GM06990 (cell line): Measurements from ENCODE around the gene NFATC3.

Experiments used
- DNase-seq: peaks from one replicate; pipeline ENCODE4 v3.0.0-alpha.2; 2011; ENCODE audit not compliant: insufficient read length; ENCODE audit errors: extremely low read depth
- H3K27me3 ChIP-seq: replicated peaks from 2 replicates; pipeline ENCODE4 v1.6.0; 2011; ENCODE audit warnings: low read length; ENCODE audit not compliant: control insufficient read depth, insufficient read depth
- H3K36me3 ChIP-seq: 2 replicates; pipeline ENCODE4 v1.5.1; 2011; ENCODE audit warnings: low read length; ENCODE audit not compliant: control insufficient read depth, insufficient read depth
- H3K4me3 ChIP-seq: replicated peaks from 2 replicates; pipeline ENCODE4 v1.5.1; 2011; ENCODE audit warnings: low read depth, mild to moderate bottlenecking, control low read depth, low read length
- TF ChIP-seq, protein P1 (sequence below): IDR thresholded peaks from 2 replicates; pipeline ENCODE4 v1.5.1; 2011; ENCODE audit warnings: low read length, control low read depth, mild to moderate bottlenecking, inconsistent platforms; ENCODE audit not compliant: insufficient read depth, poor library complexity, severe bottlenecking

Gene NFATC3

DNA sequence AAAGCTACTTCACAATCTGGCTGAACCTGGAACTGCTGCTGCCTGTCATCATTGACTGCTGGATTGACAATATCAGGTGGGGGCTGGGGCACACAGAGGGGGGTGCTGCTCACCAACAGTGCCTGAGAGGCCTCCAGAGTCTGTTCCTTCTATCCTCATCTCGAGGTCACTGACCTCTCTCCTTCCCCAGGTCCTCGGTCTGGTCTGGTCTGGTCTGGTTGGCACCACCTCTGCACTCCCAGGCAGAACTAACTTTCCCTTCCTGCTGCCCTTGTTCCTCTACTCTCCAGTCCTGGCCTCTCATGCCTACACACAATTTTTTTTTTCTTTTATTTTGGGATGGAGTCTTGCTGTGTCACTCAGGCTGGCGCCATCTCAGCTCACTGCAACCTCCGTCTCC, 164.2 kb downstream of the NFATC3 start:
- no peaks in the 10 kb centered on the region for H3K27me3 ChIP-seq
- no peak overlapping the region for H3K4me3 ChIP-seq
- no peak for DNase-seq
- TF ChIP-seq, protein P1, sequence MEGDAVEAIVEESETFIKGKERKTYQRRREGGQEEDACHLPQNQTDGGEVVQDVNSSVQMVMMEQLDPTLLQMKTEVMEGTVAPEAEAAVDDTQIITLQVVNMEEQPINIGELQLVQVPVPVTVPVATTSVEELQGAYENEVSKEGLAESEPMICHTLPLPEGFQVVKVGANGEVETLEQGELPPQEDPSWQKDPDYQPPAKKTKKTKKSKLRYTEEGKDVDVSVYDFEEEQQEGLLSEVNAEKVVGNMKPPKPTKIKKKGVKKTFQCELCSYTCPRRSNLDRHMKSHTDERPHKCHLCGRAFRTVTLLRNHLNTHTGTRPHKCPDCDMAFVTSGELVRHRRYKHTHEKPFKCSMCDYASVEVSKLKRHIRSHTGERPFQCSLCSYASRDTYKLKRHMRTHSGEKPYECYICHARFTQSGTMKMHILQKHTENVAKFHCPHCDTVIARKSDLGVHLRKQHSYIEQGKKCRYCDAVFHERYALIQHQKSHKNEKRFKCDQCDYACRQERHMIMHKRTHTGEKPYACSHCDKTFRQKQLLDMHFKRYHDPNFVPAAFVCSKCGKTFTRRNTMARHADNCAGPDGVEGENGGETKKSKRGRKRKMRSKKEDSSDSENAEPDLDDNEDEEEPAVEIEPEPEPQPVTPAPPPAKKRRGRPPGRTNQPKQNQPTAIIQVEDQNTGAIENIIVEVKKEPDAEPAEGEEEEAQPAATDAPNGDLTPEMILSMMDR = no peak
- H3K36me3 ChIP-seq = peaks cover 2% of the 10 kb centered on the region

DNA sequence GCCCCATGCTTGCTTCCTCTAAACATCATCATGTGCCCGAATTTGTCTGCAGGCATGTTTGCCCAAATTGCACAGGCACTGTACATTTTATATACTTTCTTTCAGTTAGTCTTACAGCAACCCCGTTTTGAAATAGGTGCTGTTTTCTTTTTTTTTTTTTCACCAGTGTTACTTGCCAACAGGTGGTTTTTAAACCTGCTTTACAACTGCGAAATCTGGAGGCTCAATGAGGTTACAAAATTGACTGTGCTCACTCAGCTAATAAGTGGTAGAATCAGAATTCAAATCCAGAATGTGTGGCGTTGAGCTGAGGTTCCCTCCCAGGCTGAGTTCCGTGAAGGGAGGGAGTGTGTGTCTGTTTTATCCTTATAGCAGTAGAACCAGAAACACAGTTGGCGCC, 165.8 kb downstream of the NFATC3 start:
- H3K4me3 ChIP-seq = no peak overlapping the region
- TF ChIP-seq, protein P1 = no peak
- no peaks in the 10 kb centered on the region for H3K27me3 ChIP-seq
- no peak for DNase-seq
- peaks cover 9% of the 10 kb centered on the region for H3K36me3 ChIP-seq

DNA sequence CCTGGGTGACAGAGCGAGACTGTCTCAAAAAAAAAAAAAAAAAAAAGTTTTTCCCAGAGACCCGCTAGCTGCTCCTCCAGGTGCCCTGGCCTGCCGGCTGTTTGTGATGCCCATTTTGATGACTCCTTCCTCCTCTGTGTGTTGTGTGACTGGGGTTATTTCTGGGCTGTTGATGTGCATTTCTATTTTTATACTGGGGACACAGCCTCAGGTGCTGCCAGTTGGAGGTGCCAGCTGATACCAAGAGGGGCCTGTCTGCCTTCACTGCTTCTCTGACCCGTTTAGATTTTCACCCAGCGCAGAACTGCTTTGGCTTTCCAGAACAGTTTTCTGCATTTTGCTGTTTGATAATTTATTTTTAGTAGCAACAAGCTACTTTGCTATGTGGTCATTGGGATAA, 166.7 kb downstream of the NFATC3 start:
- TF ChIP-seq, protein P1 = no peak
- Histone ChIP-seq H3K36me3 (peaks cover 9% of the 10 kb centered on the region), H3K4me3 (no peak overlapping the region), H3K27me3 (no peaks in the 10 kb centered on the region)
- DNase-seq = no peak

DNA sequence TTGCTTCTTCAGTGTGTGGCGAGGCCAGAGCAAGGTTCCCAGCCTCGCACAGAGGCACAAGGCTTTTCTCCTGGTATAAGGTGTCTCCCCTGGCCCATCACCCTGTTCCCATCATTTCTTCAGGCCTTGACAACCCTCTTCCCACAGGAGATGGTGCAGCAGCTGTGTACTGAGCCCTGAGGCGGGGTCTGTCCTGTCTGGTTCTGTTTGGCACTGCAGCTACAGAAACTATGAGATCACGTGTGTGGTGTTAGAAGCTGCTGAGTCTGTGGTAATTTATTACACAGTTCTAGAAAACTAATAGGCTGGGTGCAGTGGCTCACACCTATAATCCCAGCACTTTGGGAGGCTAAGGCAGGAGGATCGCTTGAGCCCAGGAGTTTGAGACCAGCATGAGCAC, 167.2 kb downstream of the NFATC3 start:
- no peak overlapping the region for H3K4me3 ChIP-seq
- no peak for DNase-seq
- TF ChIP-seq, protein P1 = no peak
- H3K36me3 ChIP-seq = peaks cover 9% of the 10 kb centered on the region
- no peaks in the 10 kb centered on the region for H3K27me3 ChIP-seq

DNA sequence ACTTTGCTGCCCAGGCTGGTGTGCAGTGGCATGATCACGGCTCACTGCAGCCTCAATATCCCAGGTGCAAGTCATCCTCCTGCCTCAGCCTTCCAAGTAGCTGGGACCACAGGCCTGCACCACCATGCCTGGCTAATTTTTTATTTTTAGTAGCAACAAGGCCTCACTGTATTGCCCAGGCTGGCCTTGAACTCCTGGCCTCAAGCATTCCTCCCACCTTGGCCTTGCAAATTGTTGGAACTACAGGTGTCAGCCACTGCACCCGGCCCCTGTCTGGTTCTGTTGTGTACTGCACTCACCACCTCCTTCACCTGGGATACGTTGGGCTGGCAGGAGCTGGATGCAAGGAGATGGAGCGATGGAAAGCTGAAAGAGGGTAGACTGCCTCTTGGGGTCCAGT, 168.6 kb downstream of the NFATC3 start:
- TF ChIP-seq, protein P1 = no peak
- DNase-seq = no peak
- Histone ChIP-seq H3K27me3 (no peaks in the 10 kb centered on the region), H3K36me3 (peaks cover 9% of the 10 kb centered on the region), H3K4me3 (no peak overlapping the region)

DNA sequence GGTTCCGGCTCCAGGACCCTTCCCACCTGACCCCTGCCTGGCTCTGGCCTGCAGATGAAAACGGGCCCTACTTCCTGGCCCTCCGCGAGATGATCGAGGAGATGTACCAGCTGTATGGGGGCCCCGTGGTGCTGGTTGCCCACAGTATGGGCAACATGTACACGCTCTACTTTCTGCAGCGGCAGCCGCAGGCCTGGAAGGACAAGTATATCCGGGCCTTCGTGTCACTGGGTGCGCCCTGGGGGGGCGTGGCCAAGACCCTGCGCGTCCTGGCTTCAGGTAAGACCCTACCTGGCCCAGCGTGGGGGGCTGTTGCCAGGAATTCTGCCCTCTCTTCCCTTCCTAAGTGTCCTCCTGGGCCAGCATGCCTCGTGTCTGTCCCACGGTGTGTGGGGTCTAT, 170.5 kb downstream of the NFATC3 start:
- no peak for DNase-seq
- TF ChIP-seq, protein P1 = no peak

More for the DNA sequence above, 170.5 kb downstream of the NFATC3 start:
- H3K36me3 ChIP-seq = peaks cover 19% of the 10 kb centered on the region
- no peaks in the 10 kb centered on the region for H3K27me3 ChIP-seq
- no peak overlapping the region for H3K4me3 ChIP-seq
